HTR-8/SVneo (cell line): ENCODE data around the gene CDH22.

Source experiments
- DNase-seq: peaks from one replicate; pipeline ENCODE4 v3.0.0; 2011; ENCODE audit warnings: low spot score, mixed read lengths; ENCODE audit not compliant: insufficient read length
- FAIRE-seq: peaks from 2 replicates; lab custom pipeline; 2011; peaks lifted over from hg19 to GRCh38; lab: Jason Lieb, UNC

Gene CDH22

GRCh38 chr20:46222521-46223007, 85.7 kb downstream of the CDH22 start:
- DNase-seq (no peak), FAIRE-seq (no peak)

- FAIRE-seq (no peak), DNase-seq (no peak)
These were observed 87.0 kb downstream of the CDH22 start for GRCh38 chr20:46221256-46221833.

- DNase-seq (no peak), FAIRE-seq (peak; percentile 36)
These were observed 87.7 kb downstream of the CDH22 start for GRCh38 chr20:46220455-46221207.

- FAIRE-seq (no peak), DNase-seq (no peak)
These were observed 88.4 kb downstream of the CDH22 start for GRCh38 chr20:46219920-46220319.

- FAIRE-seq: no peak
- no peak for DNase-seq
These were observed 89.1 kb downstream of the CDH22 start for GRCh38 chr20:46219190-46219589.

GRCh38 chr20:46218656-46219055, 89.6 kb downstream of the CDH22 start:
- FAIRE-seq (no peak), DNase-seq (no peak)

GRCh38 chr20:46217583-46217982, 90.7 kb downstream of the CDH22 start:
- DNase-seq: no peak
- FAIRE-seq: no peak

- peak; percentile 98 for FAIRE-seq
- DNase-seq: no peak
These were observed 91.4 kb downstream of the CDH22 start for GRCh38 chr20:46216770-46217464.

GRCh38 chr20:46215913-46216707, 92.2 kb downstream of the CDH22 start:
- DNase-seq (peak; percentile 92), FAIRE-seq (peak; percentile 97)

- DNase-seq (no peak), FAIRE-seq (peak; percentile 89)
These were observed 93.3 kb downstream of the CDH22 start for GRCh38 chr20:46214824-46215488.

- FAIRE-seq: peak; percentile 31
- no peak for DNase-seq
These were observed 94.1 kb downstream of the CDH22 start for GRCh38 chr20:46213946-46214823.

- DNase-seq (no peak), FAIRE-seq (peak; percentile 84)
These were observed 95.4 kb downstream of the CDH22 start for GRCh38 chr20:46212876-46213275.

GRCh38 chr20:46212252-46212651, 96.0 kb downstream of the CDH22 start:
- FAIRE-seq (no peak), DNase-seq (no peak)

- DNase-seq (no peak), FAIRE-seq (no peak)
These were observed 97.0 kb downstream of the CDH22 start for GRCh38 chr20:46211331-46211722.

GRCh38 chr20:46210672-46211330, 97.5 kb downstream of the CDH22 start:
- no peak for DNase-seq
- peak; percentile 89 for FAIRE-seq

- FAIRE-seq (peak; percentile 80), DNase-seq (no peak)
These were observed 98.2 kb downstream of the CDH22 start for GRCh38 chr20:46209930-46210671.

- FAIRE-seq (peak; percentile 85), DNase-seq (no peak)
These were observed 100.5 kb downstream of the CDH22 start for GRCh38 chr20:46207793-46208192.
